Measurements from ENCODE around the gene KISS1.

GRCh38 chr1:204203206-204203767 is 7.0 kb upstream of the KISS1 start:
- TF ChIP-seq, protein P1, sequence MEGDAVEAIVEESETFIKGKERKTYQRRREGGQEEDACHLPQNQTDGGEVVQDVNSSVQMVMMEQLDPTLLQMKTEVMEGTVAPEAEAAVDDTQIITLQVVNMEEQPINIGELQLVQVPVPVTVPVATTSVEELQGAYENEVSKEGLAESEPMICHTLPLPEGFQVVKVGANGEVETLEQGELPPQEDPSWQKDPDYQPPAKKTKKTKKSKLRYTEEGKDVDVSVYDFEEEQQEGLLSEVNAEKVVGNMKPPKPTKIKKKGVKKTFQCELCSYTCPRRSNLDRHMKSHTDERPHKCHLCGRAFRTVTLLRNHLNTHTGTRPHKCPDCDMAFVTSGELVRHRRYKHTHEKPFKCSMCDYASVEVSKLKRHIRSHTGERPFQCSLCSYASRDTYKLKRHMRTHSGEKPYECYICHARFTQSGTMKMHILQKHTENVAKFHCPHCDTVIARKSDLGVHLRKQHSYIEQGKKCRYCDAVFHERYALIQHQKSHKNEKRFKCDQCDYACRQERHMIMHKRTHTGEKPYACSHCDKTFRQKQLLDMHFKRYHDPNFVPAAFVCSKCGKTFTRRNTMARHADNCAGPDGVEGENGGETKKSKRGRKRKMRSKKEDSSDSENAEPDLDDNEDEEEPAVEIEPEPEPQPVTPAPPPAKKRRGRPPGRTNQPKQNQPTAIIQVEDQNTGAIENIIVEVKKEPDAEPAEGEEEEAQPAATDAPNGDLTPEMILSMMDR (IDR thresholded peaks at IDR 0.05) = no peak
- TF ChIP-seq POLR2A (IDR thresholded peaks at IDR 0.05) = no peak
- TF ChIP-seq POLR2AphosphoS5 (IDR thresholded peaks at IDR 0.05) = no peak
